H1 (cell line): ENCODE data around the gene CLIC3. TPM values are rescaled to one million over a fixed set of nuclear protein-coding genes. Genes with fewer than 3 reads are reported as not detected.

ENCODE experiments used
- BACH1 ChIP-seq: IDR thresholded peaks from 2 replicates; pipeline ENCODE4 v1.6.1; 2012; ENCODE audit warnings: low read length, improper control_type of control experiment
- BCL11A ChIP-seq, 2 experiments: IDR thresholded peaks; one replicate each; pipeline ENCODE4 v1.6.1; 2011; ENCODE audit warnings: low read depth in 2 of 2, low read length in 2 of 2, mild to moderate bottlenecking in 2 of 2
- BRCA1 ChIP-seq: IDR thresholded peaks from 2 replicates; pipeline ENCODE4 v1.6.1; 2012; ENCODE audit warnings: low read depth, low read length, improper control_type of control experiment
- CBX5 ChIP-seq: fragments of 300-800, 300-1000 bp; sonication (generic); IDR thresholded peaks from 2 replicates; pipeline ENCODE4 v1.7.1; 2016; ENCODE audit warnings: antibody characterized with exemption, low read length, low read depth
- CTCF ChIP-seq, 3 experiments: IDR thresholded peaks; 1 replicate in 2 of 3; 2 replicates in 1 of 3; pipeline versions ENCODE4 v1.5.1 to v1.6.1; 2011; ENCODE audit warnings: low read length in 3 of 3, mild to moderate bottlenecking in 3 of 3, inconsistent platforms in 2 of 3, low read depth in 1 of 3, moderate library complexity in 1 of 3; ENCODE audit not compliant: insufficient read depth in 1 of 3; ENCODE audit errors: control extremely low read depth in 1 of 3
- E2F6 ChIP-seq: IDR thresholded peaks from 2 replicates; pipeline ENCODE4 v1.6.1; 2012; ENCODE audit warnings: inconsistent platforms
- GTF2F1 ChIP-seq: IDR thresholded peaks from 2 replicates; pipeline ENCODE4 v1.6.1; 2012; ENCODE audit warnings: low read depth, low read length, improper control_type of control experiment, borderline replicate concordance
- HDAC6 ChIP-seq: IDR thresholded peaks from one replicate; pipeline ENCODE4 v1.7.1; 2012; ENCODE audit warnings: low read depth, mild to moderate bottlenecking, inconsistent platforms, low read length, moderate library complexity
- PHF8 ChIP-seq: fragments of 200-600 bp; sonication (generic); conservative IDR thresholded peaks from 2 replicates; pipeline ENCODE4 v1.7.1; 2012; ENCODE audit warnings: low read depth, mild to moderate bottlenecking, inconsistent platforms, low read length, moderate library complexity
- POLR2AphosphoS5 ChIP-seq: IDR thresholded peaks from 2 replicates; pipeline ENCODE4 v1.6.1; 2011; ENCODE audit warnings: low read depth, low read length
- RAD21 ChIP-seq, 2 experiments: IDR thresholded peaks in 1 of 2; conservative IDR thresholded peaks in 1 of 2; 2 replicates each; pipeline ENCODE4 v1.6.1; 2011; ENCODE audit warnings: low read depth in 2 of 2, low read length in 2 of 2, improper control_type of control experiment in 1 of 2, inconsistent platforms in 1 of 2, mild to moderate bottlenecking in 1 of 2, moderate library complexity in 1 of 2
- RBBP5 ChIP-seq: IDR thresholded peaks from 2 replicates; pipeline ENCODE4 v1.7.1; 2012; ENCODE audit warnings: low read depth, mild to moderate bottlenecking, inconsistent platforms, low read length, moderate library complexity, borderline replicate concordance
- RNF2 ChIP-seq: fragments of 200-900, 300-1000 bp; sonication (generic); IDR thresholded peaks from 2 replicates; pipeline ENCODE4 v1.7.1; 2016; ENCODE audit warnings: borderline replicate concordance, low read depth, mild to moderate bottlenecking, antibody characterized with exemption, low read length; ENCODE audit not compliant: poor library complexity, severe bottlenecking; ENCODE audit errors: missing control alignments
- SIX5 ChIP-seq: IDR thresholded peaks from 2 replicates; pipeline ENCODE4 v1.6.1; 2011; ENCODE audit warnings: mild to moderate bottlenecking, low read depth, low read length
- SP2 ChIP-seq: IDR thresholded peaks from 2 replicates; pipeline ENCODE4 v1.6.1; 2012; ENCODE audit warnings: mild to moderate bottlenecking, low read length, inconsistent platforms
- SP4 ChIP-seq: IDR thresholded peaks from 2 replicates; pipeline ENCODE4 v1.6.1; 2012; ENCODE audit warnings: low read length, inconsistent platforms
- SRF ChIP-seq: IDR thresholded peaks from 2 replicates; pipeline ENCODE4 v1.6.1; 2011; ENCODE audit warnings: mild to moderate bottlenecking, low read depth, low read length, moderate library complexity
- TBP ChIP-seq: IDR thresholded peaks from 2 replicates; pipeline ENCODE4 v1.6.1; 2011; ENCODE audit warnings: low read depth, low read length, improper control_type of control experiment
- polyA plus RNA-seq, 7 experiments: library from polyadenylated mRNA; depleted of rRNA in 3 of 7; stranded (reverse) in 5 of 7; unstranded in 2 of 7; fragments of >200 nt in 5 of 7; fragments of 200-250 nt in 2 of 7; gene quantifications; 1 replicate in 5 of 7; 2 replicates in 1 of 7; 4 replicates in 1 of 7; pipeline versions ENCODE4 v1.2.1 to v1.2.3, GENCODE V29; 2011 to 2013; ENCODE audit warnings: missing spikeins in 2 of 7, mixed read lengths in 2 of 7
- total RNA-seq: library from RNA; stranded (reverse); fragmentation: NEBNext Ultra II Directional; extraction: Animal tissue kit (Norgen Biotek cat#: 25700); gene quantifications from 2 replicates; pipeline ENCODE4 v1.2.1, GENCODE V29; 2021
- TF ChIP-seq, protein P1 (sequence below): IDR thresholded peaks from 2 replicates; pipeline ENCODE4 v1.6.1; 2011; ENCODE audit warnings: low read length, improper control_type of control experiment

Gene CLIC3
- total and polyA plus RNA-seq, 2 of the 8 experiments (the other 6 are each of a cell fraction or from before 2014, with no cell fraction given), result 0.12 TPM; not detected in 1

DNA sequence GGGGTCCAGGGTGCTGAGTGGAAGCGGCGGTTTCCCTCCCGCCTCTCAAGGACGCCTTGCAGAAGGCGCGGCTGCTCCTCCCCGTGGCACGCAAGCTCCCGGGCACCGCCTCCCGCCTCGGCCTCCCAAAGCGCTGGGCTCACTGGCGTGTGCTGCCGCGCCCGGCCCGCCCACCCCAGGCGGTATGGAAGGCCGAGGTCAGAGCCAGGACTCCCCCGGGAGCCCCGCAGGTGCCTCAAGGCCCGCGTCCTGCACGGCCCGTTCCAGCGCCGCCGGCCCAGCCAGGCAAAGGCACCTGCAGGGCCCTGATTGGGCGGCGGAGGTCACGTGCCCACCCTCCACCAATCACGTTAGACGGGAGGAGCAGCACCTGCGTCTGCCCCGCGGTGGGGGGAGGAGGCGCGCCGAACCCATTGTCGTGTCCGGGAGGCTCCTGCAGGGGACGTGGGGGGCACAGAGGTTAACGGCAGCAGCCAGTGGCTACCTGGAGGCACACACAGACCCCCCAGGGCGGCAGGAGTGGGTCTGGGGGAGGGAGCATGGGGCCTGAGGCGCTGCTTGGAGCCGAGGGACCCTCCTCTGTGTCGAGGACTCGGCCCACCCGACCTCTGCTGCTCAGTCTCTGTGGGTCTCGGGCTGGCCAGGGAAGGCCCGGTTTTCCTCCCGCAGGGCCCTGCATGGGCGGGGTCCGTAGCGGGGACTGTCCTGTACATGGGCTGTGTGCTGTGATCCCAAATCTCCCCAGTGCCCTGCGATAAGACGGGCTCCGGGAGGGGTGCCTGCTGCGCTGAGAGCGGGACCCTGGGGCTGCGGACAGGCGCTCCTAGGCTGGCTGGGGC is 46.3 kb downstream of the CLIC3 start (continued):
- TF ChIP-seq RAD21 (IDR thresholded peaks at IDR 0.05 in 1 of 2, conservative IDR thresholded peaks at IDR 0.05 in 1 of 2; ENCODE audit: low read depth in 2 of 2, low read length in 2 of 2) (no peak), HDAC6 (no peak), TBP (no peak), E2F6 (no peak; the same call in none of the 2 replicates), GTF2F1 (no peak), SIX5 (no peak), BACH1 (no peak), CBX5 (no peak), POLR2AphosphoS5 (no peak), SP2 (no peak), BRCA1 (no peak), RBBP5 (no peak), SRF (no peak), SP4 (no peak), RNF2 (no peak), BCL11A (IDR thresholded peaks at IDR 0.05; ENCODE audit: low read depth in 2 of 2, low read length in 2 of 2) (no peak), CTCF (IDR thresholded peaks at IDR 0.05; ENCODE audit: control extremely low read depth in 1 of 3, insufficient read depth in 1 of 3, low read depth in 1 of 3, low read length in 3 of 3) (no peak), PHF8 (peak; percentile 71; the same call in 1 of the 2 replicates)
- TF ChIP-seq, protein P1, sequence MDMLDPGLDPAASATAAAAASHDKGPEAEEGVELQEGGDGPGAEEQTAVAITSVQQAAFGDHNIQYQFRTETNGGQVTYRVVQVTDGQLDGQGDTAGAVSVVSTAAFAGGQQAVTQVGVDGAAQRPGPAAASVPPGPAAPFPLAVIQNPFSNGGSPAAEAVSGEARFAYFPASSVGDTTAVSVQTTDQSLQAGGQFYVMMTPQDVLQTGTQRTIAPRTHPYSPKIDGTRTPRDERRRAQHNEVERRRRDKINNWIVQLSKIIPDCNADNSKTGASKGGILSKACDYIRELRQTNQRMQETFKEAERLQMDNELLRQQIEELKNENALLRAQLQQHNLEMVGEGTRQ, result peak; percentile 98
